Placental epithelial cell (primary cell): ENCODE results near the gene EIF4G2. TPM values are rescaled to one million over a fixed set of nuclear protein-coding genes. Genes with fewer than 3 reads are reported as not detected.

Source experiments
- small RNA-seq: library from RNA; depleted of rRNA; stranded (forward); fragments of <200 nt; gene quantifications from one replicate; pipeline ENCODE3, GENCODE V24; 2012
- total RNA-seq: library from RNA; depleted of rRNA; stranded (reverse); fragments of >200 nt; gene quantifications from 2 replicates; pipeline ENCODE4 v1.2.3, GENCODE V29; 2012

Gene EIF4G2
- 1,106 and 1,218 TPM in 2 replicates for total RNA-seq

DNA sequence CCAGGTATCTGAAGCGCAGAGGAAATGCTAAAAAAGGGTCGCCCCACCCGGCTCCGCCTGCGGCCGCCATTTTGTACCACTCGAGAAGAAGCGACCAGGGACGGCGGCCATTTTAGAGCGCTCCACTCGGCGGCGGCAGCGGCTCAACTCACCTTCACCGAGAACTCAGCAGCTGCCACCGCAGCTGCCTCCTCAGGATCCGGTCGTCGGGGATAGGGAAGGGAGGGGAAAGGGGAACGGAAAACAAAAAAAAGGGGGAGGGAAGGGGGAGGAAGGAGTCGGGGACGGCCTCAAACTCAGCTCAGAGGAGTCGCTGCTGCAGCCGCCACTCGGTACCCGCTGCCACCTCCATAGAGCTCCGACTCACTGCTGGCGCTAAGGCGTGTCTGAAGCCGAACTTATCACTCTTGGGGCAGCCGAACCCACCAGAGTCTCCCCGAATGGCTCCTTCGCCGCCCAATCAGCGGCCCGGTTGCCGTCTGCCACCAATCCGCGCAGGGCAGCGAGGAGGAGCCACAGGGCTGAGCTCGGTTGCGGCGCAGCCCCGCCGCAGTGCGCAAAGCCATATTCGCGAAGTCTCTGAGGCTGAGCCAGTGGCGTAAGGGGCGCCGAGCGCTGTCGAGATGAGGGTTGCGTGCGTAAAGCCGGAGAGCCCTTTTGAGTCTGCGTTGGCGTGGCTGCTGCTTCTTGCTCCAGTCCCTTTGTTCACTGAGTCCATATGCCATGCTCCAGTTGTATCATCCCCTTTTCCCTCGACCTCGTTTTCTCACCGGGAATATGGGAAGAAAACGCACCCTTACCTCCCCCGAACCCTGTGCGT, at the start of gene EIF4G2:
EIF4G2 (minus strand) TSS at position 374 of the 820 bp plus-strand sequence.

DNA sequence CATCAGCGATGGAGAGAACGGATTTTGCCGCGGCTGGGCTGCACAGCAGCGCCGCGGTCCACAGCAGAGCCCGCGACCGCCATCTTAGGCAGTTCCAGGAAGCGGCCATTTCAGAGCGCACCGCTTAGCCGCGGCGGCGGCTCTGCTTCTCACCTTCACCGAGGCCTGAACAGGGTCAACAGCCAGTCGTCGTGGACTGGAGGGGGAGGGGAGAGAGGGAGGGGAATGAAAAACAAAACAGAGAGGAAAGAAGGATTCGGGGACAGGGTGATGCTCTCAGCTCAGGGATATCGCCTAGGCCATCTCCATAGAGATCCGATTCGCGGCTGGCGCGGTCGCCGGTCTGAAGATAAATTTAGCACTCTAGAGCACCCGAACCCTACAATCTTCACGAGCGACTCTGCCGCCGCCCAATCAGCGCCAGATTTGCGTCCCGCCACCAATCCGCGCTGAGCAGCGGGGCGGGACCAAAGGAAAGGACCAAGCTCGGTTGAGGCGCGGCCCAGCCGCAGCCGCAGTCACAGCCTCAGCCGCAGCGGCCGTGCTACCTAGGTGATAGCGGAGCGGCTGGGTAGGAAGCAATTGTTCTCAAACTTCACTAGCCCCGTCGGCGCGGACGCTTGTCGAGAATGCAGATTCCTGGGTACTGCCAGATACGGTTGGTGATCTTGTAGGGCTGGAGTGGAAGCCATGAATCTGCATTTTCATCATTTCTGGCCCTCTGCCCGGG, 49.1 kb upstream of the EIF4G2 start, which contains the start of gene ZBED5:
ZBED5 (minus strand) TSS at position 345 of the 730 bp plus-strand sequence. CDS start 3,108 bp downstream, outside the sequence.

DNA sequence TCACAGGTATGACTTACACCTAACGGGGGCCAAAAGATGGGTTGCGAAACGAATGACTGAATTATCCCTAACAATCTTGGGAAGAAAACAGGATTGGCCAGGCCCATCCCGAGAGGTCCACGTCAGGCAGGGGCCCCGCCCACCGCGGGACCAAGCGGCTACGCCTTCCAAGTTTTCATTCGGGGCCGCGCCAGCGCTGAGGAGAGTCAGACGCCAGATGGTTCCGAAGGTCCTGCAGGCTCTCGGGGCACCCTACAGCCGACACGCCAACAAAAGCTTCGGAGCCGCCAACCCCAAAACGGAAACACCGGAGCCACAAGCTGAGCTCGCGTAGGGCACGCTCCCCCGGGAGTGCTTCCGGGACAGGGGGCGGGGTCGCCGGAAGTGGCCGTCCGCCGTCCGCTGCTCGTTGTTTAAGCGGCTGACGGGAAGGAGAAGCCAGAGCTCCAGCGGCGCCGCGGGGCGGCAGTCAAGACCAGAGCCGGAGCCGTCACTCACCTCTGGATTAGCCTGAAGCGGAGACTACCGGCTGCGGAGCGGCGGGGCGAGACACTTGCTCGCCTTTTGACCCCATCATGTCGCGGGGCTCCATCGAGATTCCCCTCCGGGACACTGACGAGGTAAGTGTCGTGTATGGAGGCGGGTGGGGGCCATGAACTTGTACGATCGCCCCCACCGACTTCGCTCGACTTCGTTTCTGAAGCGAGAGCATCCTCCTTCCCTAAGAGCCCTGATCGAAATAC, 57.7 kb downstream of the EIF4G2 start, which contains the start of gene CTR9:
CTR9 (plus strand) TSS at position 409 of the 743 bp plus-strand sequence; CDS start at position 576, 167 bp downstream.

Small RNA genes lying within 50 kb of the gene (small RNA-seq; reads per million reads assigned to genes)
- not detected for gene SNORD97

Other genes starting within 250 kb of the EIF4G2 start
- not detected in 2 replicates for gene LYVE1, start 240.3 kb downstream of the EIF4G2 start, total RNA-seq
- 0.76 and 1.2 TPM in 2 replicates for gene IRAG1, start 115.2 kb downstream of the EIF4G2 start, total RNA-seq
- 30.7 and 31.0 TPM in 2 replicates for gene CTR9, start 57.7 kb downstream of the EIF4G2 start, total RNA-seq
- 24.6 and 36.5 TPM in 2 replicates for gene ZBED5, start 49.1 kb upstream of the EIF4G2 start, total RNA-seq